IPS DF 19.7 (cell line): ENCODE measurements around the gene PARD3.
A peak's percentile ranks its signal among the peaks of the same experiment; 100 is the strongest.

ENCODE experiments used
- DNase-seq: peaks from one replicate; pipeline ENCODE4 v3.0.0-alpha.2; 2013; ENCODE audit warnings: low read depth, low spot score

PARD3 gene

DNA sequence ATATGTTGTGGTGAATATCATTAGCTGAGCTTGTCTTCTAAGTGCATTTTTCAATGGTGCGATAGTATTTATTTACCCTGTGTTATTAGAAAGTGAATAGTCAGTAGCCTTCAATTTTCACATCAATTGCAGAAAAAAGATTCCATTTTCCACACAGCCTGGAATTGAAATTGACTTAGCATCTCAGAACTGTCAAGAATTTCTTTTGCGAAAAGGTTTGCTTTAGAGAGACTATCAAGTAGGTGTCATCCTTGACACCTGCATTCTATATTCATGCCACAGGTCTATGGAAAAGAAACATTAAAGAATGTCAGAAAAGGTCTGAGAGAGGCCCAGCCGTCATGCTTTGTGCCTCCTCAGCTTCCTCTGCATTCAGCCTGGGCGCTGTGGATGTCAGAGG, 504.9 kb downstream of the PARD3 start:
- DNase-seq: no peak

DNA sequence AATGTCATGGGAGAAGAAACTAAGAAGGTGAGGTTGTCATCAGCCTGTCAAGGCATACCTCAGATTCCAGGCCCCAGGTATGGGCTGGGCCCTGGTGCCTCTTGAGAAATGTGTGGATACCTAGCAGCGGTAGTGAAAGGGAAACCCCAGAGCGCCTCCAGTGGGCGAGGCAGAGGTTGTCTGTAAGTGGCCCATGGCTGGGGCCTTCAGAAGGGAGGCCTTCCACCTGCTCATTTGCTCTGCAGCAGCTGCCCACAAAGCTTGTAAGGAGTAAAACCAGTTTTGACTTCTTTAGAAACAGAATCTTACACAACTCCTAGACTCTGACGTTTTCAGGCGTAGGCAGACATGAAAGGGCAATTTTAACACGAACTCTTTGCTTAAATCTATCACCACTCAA, 509.9 kb downstream of the PARD3 start:
- DNase-seq: peak; percentile 71

DNA sequence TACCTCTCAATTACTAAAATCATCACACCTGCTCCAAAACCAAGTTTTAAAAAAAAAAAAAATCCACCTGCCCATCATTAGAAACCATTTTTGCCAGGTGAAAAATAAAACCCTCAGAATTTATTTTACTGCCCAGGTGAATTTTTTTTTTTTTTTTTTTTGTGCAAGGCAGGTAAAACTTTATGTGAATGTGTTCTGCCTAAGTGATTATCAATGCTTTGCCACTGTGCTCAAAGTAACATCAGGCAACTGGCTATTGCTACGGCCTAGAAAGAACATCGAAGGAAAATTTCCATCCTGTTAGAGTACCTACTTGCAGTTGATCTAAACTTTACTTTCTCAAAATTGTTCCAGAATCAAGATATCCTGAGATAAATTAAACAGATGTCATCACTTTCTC, 512.1 kb downstream of the PARD3 start:
- DNase-seq: no peak

DNA sequence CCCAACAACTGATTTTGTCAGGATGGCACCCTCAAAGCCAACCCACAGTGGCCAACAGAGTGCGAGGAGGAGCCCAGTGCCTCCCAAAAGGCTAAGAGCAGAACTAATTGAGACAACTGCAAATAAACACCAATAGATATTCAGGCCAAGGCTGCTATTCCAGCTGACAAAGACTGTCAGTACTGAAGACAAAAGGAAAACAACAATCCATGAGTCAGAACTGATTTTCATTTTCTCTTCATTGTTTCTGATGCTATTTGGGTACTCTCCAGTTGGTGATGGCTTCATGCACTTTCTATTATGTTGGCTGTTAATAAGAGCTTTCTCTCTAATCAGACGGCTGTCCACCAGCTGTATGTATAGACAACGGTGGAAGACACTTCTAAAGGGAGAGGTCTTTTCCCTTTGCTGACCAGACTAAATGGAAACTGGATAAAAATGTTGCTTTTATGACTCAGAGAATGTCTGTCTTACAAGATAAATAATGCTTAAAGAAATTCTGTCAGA, 515.9 kb downstream of the PARD3 start:
- DNase-seq: no peak

DNA sequence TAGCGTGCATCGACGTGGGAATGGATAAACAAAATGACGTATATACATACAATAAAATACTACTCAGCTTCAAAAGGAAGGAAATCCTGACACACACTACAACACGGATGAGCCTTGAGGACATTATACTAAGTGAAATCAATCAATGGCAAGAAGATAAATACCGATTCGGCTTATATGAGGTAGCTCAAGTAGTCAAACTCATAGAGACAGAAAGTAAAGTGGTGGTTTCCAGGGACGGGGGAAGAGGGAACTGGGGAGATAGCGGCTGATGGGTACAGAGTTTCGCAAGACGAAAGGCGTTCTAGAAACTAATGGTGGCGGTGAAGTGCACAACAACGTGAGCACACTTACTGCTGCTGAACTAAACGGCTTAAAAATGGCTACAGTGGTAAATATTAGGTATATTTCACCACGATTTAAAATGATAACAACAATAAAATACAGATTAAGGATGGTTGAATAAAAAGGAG, 516.7 kb downstream of the PARD3 start:
- no peak for DNase-seq

DNA sequence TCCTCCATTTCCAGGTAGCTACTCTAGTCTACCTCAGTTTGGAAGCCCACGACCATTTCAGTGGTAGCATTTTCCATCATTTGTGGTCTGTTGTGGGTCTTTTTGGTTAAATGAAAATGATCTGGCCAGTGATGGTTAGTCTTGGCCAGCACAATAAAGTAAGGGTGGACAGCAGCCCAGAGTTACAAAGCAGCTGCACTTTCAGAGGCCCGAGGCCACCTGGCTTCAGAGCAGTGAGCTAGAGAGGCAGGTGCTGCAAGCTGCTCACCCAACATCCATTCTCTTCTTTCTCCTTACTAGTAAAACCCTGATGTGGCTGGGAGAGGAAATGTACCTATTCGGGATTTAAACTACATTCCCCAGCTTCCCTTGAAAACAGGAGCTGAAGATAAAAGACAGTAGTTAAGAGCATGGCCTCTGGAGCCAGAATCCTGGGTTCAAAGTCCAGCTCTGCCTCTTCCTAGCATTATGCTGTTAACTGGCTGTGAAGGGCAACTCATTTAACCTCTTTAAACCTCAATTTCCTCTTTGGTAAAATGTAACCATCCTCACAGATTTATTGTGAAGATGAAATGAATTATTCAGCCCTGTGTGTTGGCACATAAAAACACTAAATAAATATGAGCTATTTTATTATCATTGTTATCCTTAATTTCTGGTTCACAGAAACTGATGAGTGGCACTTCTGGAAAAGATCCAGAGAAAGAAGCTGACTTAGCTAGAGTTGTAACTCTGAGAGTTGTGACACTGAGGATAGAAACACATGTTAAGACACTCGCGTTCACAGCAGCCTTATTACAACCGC, 517.4 kb downstream of the PARD3 start:
- no peak for DNase-seq

DNA sequence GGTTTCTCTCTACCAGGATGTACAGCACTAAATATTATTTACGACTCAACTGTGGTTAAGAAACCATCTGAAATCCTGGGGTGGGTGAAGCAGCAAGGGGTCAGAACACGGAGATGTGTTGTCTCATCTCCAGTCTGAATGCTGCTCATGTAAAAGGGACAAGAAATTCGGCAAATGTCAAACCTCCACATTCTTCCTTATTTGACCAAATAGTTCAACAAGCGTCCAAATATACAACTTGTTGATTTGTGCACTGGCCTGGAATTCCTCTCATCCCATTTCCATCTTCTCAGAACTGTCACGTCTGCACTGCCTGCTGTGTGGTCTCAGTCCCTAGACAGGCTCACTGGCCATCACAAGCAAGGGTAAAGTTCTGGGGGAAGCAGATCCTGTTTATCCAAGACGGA, 520.0 kb downstream of the PARD3 start:
- DNase-seq: no peak

DNA sequence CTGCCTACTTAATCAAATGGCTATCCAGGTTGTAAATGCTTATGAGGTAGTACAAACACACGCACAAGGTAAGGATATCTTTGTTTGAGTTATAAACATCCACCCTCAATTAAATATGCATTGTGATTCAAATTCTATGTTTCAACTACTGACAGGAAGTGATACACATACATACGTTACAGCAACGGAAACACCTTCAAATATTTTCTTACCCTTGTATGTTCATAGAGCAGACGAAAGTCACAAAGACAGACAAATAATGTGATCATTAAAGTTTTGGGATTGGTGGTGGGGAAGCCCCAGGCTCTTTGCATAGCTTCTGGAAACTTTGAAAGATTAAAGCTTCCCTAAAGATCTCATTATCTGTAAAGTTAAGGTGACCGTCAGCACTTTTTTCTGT, 521.0 kb downstream of the PARD3 start:
- DNase-seq: no peak

DNA sequence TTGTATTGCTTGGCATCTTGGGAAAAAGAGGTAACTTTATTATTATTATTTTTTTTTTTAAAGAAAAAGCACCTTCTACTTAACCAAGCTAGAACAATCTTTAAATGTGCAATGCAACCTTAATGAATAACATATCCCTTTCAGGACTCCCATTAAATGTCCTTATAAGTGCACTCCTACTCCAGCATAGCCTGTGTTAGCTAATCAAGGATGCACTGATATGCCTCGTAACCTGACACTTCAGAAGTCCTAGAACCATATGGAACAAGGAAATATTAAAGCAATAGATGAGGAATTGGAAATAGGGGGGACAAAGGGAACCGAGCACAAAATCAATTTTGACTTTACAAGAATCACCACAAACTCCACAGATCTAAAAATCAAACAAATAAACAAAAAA, 522.4 kb downstream of the PARD3 start:
- no peak for DNase-seq

DNA sequence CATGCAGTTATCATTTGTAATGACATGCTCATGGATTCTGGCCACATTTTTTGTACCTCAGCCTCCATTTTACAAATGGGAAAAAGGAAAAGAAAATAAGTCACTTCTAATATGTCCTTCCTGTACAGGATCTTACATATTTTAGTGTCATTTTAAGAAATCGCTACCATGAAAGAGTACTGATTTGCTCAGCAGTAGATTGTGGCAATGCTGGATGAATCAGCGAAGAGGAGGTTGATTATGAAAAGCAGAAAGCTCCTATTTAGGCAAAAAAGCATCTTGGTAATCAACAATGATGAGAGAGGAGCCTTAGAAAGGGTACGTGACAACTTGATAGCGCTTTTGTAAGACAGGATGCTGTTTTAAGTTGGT, 522.9 kb downstream of the PARD3 start:
- no peak for DNase-seq

DNA sequence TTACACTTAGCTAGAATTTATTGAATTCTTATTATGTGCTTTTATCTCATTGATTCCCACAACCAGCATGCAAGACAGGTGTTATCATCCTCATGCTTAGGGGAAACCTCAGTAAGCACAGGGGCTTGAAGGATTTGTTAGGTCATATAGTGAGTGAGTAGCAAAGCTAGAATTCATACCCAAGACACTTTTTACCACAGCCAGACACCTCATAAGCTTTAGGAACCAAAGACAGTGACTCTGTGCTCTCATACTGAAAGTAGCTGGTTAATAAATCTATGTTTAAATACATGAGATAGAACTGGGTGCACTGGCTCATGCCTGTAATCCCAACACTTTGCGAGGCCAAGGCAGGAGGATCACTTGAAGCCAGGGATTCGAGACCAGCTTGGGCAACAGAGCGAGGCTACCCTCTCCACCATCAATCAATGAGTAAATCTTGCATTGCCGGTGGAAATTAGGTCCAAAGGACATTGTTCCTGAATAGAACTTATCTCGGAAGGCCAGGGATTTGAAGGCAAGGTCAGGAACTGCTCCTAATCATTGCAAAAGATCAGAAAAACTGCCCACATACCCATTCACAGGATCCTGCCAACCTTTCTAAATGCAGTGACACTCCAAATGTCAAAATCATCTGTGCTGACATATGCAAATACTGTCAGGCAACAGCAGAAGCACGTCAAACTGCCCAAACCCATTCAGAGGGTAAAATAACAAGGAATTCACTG, 523.5 kb downstream of the PARD3 start:
- DNase-seq: no peak

DNA sequence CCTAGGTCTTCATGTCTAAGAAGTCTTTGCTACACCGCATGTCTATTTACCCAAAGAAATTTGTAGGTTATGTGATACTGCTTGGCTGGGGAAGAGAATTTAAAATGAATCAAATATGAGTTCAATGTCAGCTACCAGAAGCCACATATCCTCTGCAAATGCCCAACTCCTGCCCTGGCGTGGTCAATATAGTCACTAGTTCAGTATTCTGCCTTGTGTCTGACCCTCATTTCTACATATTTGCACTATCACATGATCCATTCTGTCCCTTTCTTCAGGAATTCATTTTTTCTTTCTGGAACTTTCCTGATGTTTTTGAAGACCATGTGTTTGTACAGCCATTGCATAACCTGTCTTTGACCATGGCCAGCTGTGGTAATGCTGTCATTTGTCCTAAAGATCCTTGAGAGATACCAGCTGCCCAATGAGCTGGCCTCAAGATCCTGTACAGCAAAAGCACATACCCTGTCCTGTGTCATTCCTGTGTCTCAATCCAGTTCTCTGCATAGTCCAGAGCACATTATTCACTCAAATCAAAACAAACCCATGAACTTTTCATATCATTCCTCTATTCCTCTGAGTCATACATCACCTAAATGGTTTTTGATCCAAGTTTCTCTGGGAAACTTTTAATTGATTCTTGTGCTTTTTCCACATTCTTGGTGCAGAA, 524.5 kb downstream of the PARD3 start:
- DNase-seq: no peak

DNA sequence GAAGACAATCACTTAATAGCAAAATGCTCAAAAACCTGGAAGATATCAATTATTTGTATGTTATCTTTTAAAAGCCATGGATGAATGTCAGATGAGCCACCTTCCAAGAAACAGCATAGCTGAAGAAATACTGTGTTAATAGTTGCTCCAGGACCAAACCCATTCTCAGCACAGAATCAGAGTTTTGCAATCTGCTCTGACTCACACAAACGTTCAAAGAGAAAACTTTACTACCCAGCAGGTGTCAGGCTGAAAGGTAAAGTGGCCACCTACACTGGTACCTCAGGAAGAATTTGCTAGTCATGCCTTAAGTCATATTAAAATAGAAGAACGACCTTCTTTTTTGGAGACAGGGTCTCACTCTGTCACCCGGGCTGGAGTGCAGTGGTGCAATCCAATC, 526.5 kb downstream of the PARD3 start:
- no peak for DNase-seq

DNA sequence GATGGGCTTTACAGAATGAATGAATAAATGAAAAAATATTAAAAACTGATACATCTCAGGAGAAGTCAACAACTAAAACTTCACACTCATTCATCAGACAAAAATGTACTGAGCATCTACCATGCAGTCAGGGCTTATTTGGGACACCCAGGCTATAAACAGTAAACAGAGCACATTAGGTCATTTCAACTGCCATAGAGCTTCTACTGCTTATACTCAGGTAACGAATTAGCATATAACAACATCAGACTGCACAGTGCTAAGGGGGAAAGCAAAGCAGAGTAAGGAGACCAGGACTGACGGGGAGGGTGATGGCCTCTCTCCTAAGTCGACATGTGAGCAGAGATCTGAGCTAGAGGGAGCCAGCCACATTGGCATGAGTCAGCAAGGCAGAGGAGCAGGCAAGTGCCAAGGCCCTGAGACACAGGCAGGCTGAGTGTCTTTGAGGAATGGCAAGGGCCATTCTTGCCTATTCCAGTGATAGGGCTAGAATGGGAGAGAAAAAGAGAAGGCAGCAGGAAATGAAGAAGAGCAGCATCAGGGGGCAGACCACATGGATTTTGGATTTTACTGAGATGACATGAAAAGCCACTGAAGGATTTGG, 528.9 kb downstream of the PARD3 start:
- DNase-seq: no peak

DNA sequence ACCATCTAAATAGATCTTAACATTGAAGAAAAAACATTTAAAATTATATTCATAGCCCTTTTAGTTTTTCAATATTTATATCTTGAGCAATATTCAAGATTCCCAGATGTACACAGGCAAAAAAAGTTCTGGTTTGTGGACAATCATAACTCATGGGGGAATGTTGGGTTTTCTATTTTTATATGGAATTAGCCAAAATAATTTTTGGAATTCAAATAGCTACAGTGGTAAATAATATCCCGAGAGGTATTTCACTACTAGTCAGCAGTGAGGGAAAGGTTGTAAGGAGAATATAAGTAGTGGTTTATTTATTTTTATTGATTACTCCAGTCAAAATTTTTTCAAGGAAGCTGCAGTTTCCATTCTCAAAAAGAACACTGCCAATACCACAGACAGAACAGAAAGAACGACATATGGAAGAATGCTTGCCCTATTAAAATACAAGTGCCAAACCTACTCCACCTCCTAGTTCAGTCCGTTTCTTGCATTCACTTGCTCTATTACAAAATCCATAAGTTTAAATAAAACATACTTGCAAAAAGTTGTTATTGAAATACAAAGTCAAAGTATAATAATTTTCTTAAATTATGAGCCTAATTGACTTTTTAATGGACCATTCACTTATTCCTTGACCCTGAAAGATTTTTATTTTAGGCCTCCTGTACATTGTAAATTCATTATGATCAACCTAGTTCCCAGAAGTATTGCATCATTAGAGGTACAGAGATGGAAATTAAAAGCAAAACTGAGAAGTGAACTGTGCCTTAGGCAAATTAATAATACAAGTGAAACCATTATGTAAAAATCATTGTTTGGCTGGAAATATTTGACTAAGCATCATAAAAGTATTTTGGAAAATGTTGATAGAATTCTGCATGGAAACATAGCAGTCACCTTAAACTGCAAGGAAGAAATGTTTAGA, 533.2 kb downstream of the PARD3 start:
- no peak for DNase-seq

DNA sequence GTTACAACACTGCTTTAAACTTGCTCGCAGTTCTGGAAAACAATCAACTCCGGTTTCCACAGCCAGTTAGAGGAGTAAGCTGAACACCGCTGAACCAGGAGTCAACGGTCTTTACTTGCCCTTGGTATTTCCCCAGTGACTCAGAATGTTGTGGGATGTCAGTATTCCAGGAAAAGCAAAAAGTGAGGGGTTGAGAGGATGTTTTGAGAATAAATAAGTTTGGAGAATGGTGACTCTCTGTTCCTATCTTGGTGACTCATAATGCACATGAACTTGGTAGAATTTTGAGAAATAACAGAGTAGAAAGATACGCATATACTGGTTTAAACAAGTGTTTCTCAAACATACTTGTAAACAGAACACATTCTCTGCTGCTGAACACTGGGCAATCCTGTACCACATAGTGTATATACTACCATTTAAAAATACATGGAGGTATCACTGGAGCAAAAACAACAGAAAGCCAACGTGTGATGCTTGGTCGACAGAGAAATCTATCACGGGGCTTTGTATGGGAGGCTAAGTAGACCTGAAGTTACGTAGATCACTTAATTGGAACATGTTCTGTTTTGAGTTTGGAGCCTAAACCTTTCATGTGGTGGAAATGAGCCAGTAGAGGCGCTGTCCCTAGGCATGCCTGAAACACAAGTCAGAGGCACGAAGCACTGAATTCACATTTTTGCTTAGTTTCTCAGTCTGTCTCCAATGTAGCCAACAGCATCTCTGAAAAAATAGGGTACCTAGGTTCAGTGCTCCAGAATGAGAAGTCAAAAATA, 534.3 kb downstream of the PARD3 start:
- DNase-seq: no peak

DNA sequence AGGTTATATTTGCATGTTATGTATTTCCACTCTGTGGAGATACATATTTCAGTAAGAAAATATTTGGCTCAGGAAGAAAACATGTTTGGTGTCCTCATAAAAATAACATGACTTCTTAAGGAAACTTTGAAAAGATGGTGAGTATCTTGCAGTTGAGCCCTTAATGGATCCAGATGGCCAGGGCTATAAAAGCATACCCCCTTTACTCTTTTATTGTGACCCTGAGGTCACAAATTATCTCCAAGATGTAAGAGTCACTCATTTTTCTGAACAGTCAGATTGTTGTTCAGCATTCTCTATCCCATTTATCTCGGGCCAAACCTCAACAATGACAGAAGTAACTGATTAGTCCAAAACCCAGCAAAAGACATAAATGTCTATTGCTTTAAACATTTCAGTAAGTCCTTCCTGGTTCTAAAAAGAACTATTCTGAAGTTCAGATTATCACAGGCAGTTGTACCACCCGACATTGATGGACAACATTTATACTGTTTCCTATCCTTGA, 539.4 kb downstream of the PARD3 start:
- no peak for DNase-seq

DNA sequence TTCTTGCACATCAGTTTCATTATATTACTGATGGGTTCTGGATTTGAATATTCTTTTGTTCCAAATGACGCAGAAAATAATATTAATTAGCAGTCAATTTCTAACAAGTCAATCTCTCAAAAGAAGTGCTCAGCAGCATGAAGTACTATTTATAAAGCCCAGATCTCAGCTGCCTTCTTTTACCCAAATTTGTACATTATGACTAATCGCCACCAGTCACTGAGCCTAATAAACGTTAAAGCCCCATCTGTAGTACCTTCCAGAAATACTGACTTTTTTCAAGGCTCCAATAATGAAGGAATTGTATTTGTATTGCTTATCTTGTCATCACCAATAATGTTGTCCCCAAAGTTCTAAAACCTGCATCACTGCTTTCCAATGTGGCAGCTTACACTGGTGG, 540.2 kb downstream of the PARD3 start:
- DNase-seq: no peak

DNA sequence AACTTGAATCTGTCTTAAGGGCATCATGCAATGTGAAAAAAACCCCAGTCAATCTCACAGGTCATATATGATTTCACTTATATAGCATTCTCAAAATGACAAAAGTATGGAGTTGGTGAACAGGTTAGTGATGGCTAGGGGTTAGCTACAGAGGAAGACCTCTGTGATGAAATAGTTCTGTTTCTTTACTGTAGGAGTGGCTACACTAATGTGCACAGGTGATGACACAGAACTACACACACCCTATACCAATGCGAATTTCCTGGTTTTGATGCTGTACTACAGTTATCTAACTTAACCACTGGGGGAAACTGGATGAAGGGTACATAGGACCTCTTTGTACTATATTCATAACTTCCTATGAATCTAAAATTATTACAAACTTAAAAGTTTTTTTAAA, 541.8 kb downstream of the PARD3 start:
- no peak for DNase-seq

DNA sequence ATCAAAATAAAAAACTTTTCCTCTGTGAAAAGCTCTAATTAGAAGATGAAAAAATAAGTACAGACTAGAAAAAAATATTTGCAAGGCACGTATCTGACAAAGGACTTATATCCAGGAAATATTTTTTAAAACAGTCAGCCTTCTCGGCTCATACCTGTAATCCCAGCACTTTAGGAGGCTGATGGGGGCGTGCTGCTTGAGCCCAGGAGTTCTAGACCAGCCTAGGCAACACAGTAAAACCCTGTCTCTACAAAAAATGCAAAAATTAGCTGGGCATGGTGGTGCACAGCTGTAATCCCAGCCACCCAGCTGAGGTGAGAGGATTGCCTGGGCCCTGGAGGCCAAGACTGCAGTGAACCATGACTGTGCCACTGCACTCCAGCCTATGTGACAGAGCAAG, 542.8 kb downstream of the PARD3 start:
- no peak for DNase-seq
